PC-3 (cell line): ENCODE measurements around the gene DNAH1.

Source experiments
- EZH2 ChIP-seq: fragments of 300-600 bp; sonication (generic); IDR thresholded peaks from one replicate; pipeline ENCODE4 v1.6.1; 2017; ENCODE audit warnings: antibody characterized with exemption, mild to moderate bottlenecking, low read length; ENCODE audit not compliant: unreplicated experiment
- EZH2phosphoT487 ChIP-seq: fragments of 300-600 bp; sonication (generic); IDR thresholded peaks from 2 replicates; pipeline ENCODE4 v1.6.1; 2018; ENCODE audit warnings: mild to moderate bottlenecking, antibody characterized with exemption, low read length, borderline replicate concordance
- TF ChIP-seq, protein P1 (sequence below): fragments of 300-600 bp; sonication (generic); conservative IDR thresholded peaks from 2 replicates; pipeline ENCODE4 v1.5.1; 2017; ENCODE audit warnings: antibody characterized with exemption, low read depth, mild to moderate bottlenecking, low read length

DNA sequence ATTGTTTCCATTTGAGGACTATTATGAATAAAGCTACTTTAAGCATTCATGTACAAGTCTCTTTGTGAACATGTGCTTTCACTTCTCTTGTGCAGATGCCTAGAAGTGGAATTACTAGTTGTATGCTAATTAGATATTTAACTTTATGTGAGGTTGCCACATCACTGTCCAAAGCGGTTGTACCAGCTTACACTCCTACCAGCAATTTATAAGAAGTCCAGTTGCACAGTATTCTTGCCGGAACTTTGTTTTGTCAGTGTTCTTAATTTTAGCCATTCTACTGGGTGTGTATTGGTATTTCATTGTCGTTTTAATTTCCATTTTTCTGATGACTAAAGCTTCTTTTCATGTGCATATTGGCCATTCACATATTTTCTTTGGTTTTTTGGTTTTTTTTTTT lies 99.7 kb downstream of the DNAH1 start:
- TF ChIP-seq, protein P1, sequence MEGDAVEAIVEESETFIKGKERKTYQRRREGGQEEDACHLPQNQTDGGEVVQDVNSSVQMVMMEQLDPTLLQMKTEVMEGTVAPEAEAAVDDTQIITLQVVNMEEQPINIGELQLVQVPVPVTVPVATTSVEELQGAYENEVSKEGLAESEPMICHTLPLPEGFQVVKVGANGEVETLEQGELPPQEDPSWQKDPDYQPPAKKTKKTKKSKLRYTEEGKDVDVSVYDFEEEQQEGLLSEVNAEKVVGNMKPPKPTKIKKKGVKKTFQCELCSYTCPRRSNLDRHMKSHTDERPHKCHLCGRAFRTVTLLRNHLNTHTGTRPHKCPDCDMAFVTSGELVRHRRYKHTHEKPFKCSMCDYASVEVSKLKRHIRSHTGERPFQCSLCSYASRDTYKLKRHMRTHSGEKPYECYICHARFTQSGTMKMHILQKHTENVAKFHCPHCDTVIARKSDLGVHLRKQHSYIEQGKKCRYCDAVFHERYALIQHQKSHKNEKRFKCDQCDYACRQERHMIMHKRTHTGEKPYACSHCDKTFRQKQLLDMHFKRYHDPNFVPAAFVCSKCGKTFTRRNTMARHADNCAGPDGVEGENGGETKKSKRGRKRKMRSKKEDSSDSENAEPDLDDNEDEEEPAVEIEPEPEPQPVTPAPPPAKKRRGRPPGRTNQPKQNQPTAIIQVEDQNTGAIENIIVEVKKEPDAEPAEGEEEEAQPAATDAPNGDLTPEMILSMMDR: no peak
- TF ChIP-seq EZH2 (no peak), EZH2phosphoT487 (no peak)
